Testis (tissue), 2 donors: ENCODE measurements around the gene GET4.

Source experiments
- POLR2A ChIP-seq: fragments of 450-650 bp; IDR thresholded peaks from one replicate; pipeline ENCODE4 v1.6.1; 2017; ENCODE audit warnings: antibody characterized with exemption, mild to moderate bottlenecking, moderate library complexity
- TF ChIP-seq, protein P1 (sequence below), 3 experiments: fragments of 450-650 bp in 2 of 3; fragments of 200-600 bp in 1 of 3; sonication (generic) in 1 of 3; IDR thresholded peaks; one replicate each; pipeline ENCODE4 v1.5.1; 2016 to 2019; ENCODE audit warnings: antibody characterized with exemption in 3 of 3, mild to moderate bottlenecking in 2 of 3, moderate library complexity in 1 of 3

DNA sequence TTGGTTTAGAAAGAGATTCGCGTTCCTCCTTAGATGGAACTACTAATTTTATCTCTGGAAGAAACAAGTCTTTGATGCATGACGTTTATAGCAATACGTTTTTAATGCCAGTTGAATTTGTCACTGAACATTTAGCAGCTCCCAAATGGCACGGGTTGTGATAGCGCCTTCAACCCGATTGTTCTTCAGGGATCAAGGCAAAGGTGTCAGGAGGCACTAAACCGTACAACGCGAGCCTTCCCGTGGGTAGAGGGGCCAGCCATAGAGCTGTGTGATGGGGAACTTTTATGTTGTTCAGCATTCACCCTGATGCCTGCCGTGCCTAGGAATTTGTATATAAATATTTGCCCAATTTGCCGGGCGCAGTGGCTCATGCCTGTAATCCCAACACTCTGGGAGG, 3.4 kb downstream of the GET4 start:
- TF ChIP-seq, protein P1, sequence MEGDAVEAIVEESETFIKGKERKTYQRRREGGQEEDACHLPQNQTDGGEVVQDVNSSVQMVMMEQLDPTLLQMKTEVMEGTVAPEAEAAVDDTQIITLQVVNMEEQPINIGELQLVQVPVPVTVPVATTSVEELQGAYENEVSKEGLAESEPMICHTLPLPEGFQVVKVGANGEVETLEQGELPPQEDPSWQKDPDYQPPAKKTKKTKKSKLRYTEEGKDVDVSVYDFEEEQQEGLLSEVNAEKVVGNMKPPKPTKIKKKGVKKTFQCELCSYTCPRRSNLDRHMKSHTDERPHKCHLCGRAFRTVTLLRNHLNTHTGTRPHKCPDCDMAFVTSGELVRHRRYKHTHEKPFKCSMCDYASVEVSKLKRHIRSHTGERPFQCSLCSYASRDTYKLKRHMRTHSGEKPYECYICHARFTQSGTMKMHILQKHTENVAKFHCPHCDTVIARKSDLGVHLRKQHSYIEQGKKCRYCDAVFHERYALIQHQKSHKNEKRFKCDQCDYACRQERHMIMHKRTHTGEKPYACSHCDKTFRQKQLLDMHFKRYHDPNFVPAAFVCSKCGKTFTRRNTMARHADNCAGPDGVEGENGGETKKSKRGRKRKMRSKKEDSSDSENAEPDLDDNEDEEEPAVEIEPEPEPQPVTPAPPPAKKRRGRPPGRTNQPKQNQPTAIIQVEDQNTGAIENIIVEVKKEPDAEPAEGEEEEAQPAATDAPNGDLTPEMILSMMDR (IDR thresholded peaks at IDR 0.05): no peak
- no peak for TF ChIP-seq POLR2A
